H9 (cell line): ENCODE measurements around the gene POU2F2. TPM values are rescaled to one million over a fixed set of nuclear protein-coding genes. Genes with fewer than 3 reads are reported as not detected.
"Not testable (repeated sequence)": the region's sequence is repeated elsewhere in the genome, so short reads cannot be mapped to it uniquely, and the experiment has no call there.

ENCODE experiments used
- DNase-seq: peaks from one replicate; pipeline ENCODE4 v3.0.0-alpha.2; 2017
- H2AFZ ChIP-seq: one replicate; pipeline ENCODE4 v1.6.1; 2013; ENCODE audit warnings: mild to moderate bottlenecking, low read length, control low read depth, moderate library complexity
- H2AK5ac ChIP-seq: 2 replicates; pipeline ENCODE4 v1.6.1; 2013; ENCODE audit warnings: low read length, control low read depth, mixed read lengths; ENCODE audit not compliant: insufficient read length
- H2BK120ac ChIP-seq: one replicate; pipeline ENCODE4 v1.6.1; 2013; ENCODE audit warnings: low read depth, mild to moderate bottlenecking, low read length, control low read depth, inconsistent platforms; ENCODE audit not compliant: poor library complexity, severe bottlenecking
- H2BK12ac ChIP-seq: 2 replicates; pipeline ENCODE4 v1.6.1; 2013; ENCODE audit warnings: low read length, control low read depth, mixed read lengths, low read depth; ENCODE audit not compliant: insufficient read length
- H2BK15ac ChIP-seq: 2 replicates; pipeline ENCODE4 v1.6.1; 2013; ENCODE audit warnings: low read depth, low read length, control low read depth
- H2BK20ac ChIP-seq: one replicate; pipeline ENCODE4 v1.6.1; 2013; ENCODE audit warnings: low read depth, mild to moderate bottlenecking, low read length, control low read depth, inconsistent platforms; ENCODE audit not compliant: poor library complexity, severe bottlenecking
- H2BK5ac ChIP-seq: 2 replicates; pipeline ENCODE4 v1.6.1; 2013; ENCODE audit warnings: low read length, control low read depth, mixed read lengths; ENCODE audit not compliant: insufficient read length
- H3K14ac ChIP-seq: 2 replicates; pipeline ENCODE4 v1.6.1; 2013; ENCODE audit warnings: low read length, control low read depth; ENCODE audit not compliant: insufficient read depth
- H3K18ac ChIP-seq: 2 replicates; pipeline ENCODE4 v1.6.1; 2013; ENCODE audit warnings: low read depth, mild to moderate bottlenecking, mixed read lengths, low read length, control low read depth; ENCODE audit not compliant: insufficient read length
- H3K23ac ChIP-seq: 2 replicates; pipeline ENCODE4 v1.6.1; 2013; ENCODE audit warnings: low read length, control low read depth, mixed read lengths, low read depth; ENCODE audit not compliant: insufficient read length
- H3K23me2 ChIP-seq: 2 replicates; pipeline ENCODE4 v1.6.1; 2013; ENCODE audit warnings: low read depth, mild to moderate bottlenecking, mixed read lengths, low read length, control low read depth; ENCODE audit not compliant: insufficient read length, poor library complexity, severe bottlenecking
- H3K27ac ChIP-seq: 2 replicates; pipeline ENCODE4 v1.5.1; 2013; ENCODE audit warnings: low read length, control low read depth, mixed read lengths, low read depth; ENCODE audit not compliant: insufficient read length
- H3K27me3 ChIP-seq: 2 replicates; pipeline ENCODE4 v1.6.1; 2013; ENCODE audit warnings: low read length, control low read depth, inconsistent platforms; ENCODE audit not compliant: insufficient read depth
- H3K4ac ChIP-seq: 2 replicates; pipeline ENCODE4 v1.6.1; 2013; ENCODE audit warnings: low read depth, mild to moderate bottlenecking, control low read depth, inconsistent platforms, low read length, moderate library complexity
- H3K4me1 ChIP-seq: 2 replicates; pipeline ENCODE4 v1.6.1; 2013; ENCODE audit warnings: low read length, control low read depth, inconsistent platforms; ENCODE audit not compliant: insufficient read depth
- H3K4me2 ChIP-seq: 2 replicates; pipeline ENCODE4 v1.6.1; 2013; ENCODE audit warnings: low read length, control low read depth, mixed read lengths; ENCODE audit not compliant: insufficient read length, insufficient read depth
- H3K56ac ChIP-seq: 2 replicates; pipeline ENCODE4 v1.6.1; 2013; ENCODE audit warnings: low read depth, mild to moderate bottlenecking, mixed read lengths, low read length, control low read depth; ENCODE audit not compliant: insufficient read length
- H3K79me1 ChIP-seq: 2 replicates; pipeline ENCODE4 v1.6.1; 2013; ENCODE audit warnings: low read depth, mild to moderate bottlenecking, moderate library complexity, low read length, control low read depth, inconsistent platforms; ENCODE audit not compliant: insufficient read depth, poor library complexity, severe bottlenecking
- H3K79me2 ChIP-seq: 2 replicates; pipeline ENCODE4 v1.6.1; 2013; ENCODE audit warnings: low read length, control low read depth, inconsistent platforms; ENCODE audit not compliant: insufficient read depth
- H3K9ac ChIP-seq: 2 replicates; pipeline ENCODE4 v1.6.1; 2013; ENCODE audit warnings: low read length, control low read depth, mixed read lengths; ENCODE audit not compliant: insufficient read length; ENCODE audit errors: extremely low read depth
- H3K9me3 ChIP-seq: one replicate; pipeline ENCODE4 v1.6.1; 2013; ENCODE audit warnings: low read depth, low read length, inconsistent platforms; ENCODE audit not compliant: control insufficient read depth
- H3T11ph ChIP-seq: one replicate; pipeline ENCODE4 v1.6.1; 2013; ENCODE audit warnings: mild to moderate bottlenecking, low read length, control low read depth, inconsistent platforms
- H4K20me1 ChIP-seq: one replicate; pipeline ENCODE4 v1.6.1; 2013; ENCODE audit not compliant: control insufficient read depth, insufficient read length, insufficient read depth
- H4K5ac ChIP-seq: 2 replicates; pipeline ENCODE4 v1.6.1; 2013; ENCODE audit warnings: low read depth, mild to moderate bottlenecking, mixed read lengths, low read length, control low read depth; ENCODE audit not compliant: insufficient read length
- H4K8ac ChIP-seq: replicated peaks from 2 replicates; pipeline ENCODE4 v1.6.1; 2013; ENCODE audit warnings: low read length, control low read depth, mixed read lengths, low read depth; ENCODE audit not compliant: insufficient read length
- H4K91ac ChIP-seq: 2 replicates; pipeline ENCODE4 v1.6.1; 2013; ENCODE audit warnings: low read depth, mild to moderate bottlenecking, moderate library complexity, mixed read lengths, low read length, control low read depth; ENCODE audit not compliant: insufficient read length
- H3K27ac Mint-ChIP-seq, 3 experiments: 2 replicates in 2 of 3; 3 replicates in 1 of 3; pipeline ENCODE4 v1.8.0; 2020 to 2021; ENCODE audit warnings: mixed read lengths in 3 of 3, mild to moderate bottlenecking in 1 of 3, moderate library complexity in 1 of 3
- H3K27me3 Mint-ChIP-seq: 2 replicates; pipeline ENCODE4 v1.8.0; 2021; ENCODE audit warnings: low read depth, mild to moderate bottlenecking, moderate library complexity, mixed read lengths
- H3K36me3 Mint-ChIP-seq, 3 experiments: 2 replicates in 2 of 3; 3 replicates in 1 of 3; pipeline ENCODE4 v1.8.0; 2020 to 2021; ENCODE audit warnings: low read depth in 3 of 3, mixed read lengths in 3 of 3; ENCODE audit not compliant: insufficient read depth in 1 of 3
- H3K4me1 Mint-ChIP-seq, 2 experiments: 2 replicates each; pipeline ENCODE4 v1.8.0; 2020; ENCODE audit warnings: mixed read lengths in 2 of 2
- H3K4me3 Mint-ChIP-seq, 2 experiments: 2 replicates in 1 of 2; 3 replicates in 1 of 2; pipeline ENCODE4 v1.8.0; 2020 to 2021; ENCODE audit warnings: mild to moderate bottlenecking in 2 of 2, mixed read lengths in 2 of 2, moderate library complexity in 1 of 2
- H3K9me3 Mint-ChIP-seq, 2 experiments: 2 replicates in 1 of 2; 3 replicates in 1 of 2; pipeline ENCODE4 v1.8.0; 2020; ENCODE audit warnings: mild to moderate bottlenecking in 2 of 2, mixed read lengths in 2 of 2, moderate library complexity in 1 of 2
- WGBS: extraction: QIAGEN DNeasy Blood & Tissue Kit; methylation state at CpG from one replicate; pipeline ENCODE4 v1.1.7; 2013; ENCODE audit warnings: missing lambda C conversion rate, low lambda C conversion rate, mixed read lengths; ENCODE audit not compliant: insufficient read length; ENCODE audit errors: extremely low coverage; 5-methylcytosine and 5-hydroxymethylcytosine counted together
- total RNA-seq: library from RNA; stranded (reverse); gene quantifications from 2 replicates; pipeline ENCODE4 v1.2.1, GENCODE V29; 2021
- TF ChIP-seq, protein P1 (sequence below): fragments of 200-600 bp; sonication (generic); conservative IDR thresholded peaks from 3 replicates; pipeline ENCODE4 v1.8.0; 2021; ENCODE audit warnings: antibody characterized with exemption, mild to moderate bottlenecking

POU2F2 gene
- total RNA-seq, 1 experiment from 2014 or later = 2.9 TPM

DNA sequence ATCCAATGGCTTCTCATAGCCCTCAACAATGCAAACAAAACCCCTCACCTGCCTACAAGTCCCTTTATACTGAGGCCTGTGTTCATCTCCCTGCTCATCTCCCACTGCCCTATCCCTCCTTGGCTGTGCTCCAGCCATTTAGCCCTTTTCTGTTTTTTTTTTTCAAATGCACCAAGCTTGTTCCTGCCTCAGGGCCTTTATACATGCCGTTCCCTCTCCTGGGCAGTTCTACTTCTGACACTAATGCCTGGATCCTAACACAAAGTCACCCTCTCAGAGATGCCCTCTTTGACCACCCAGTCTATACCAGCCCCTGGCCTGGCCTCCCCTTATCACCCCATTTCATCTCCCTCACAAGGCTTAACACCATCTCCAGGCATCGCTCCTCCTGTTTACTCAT, 29.4 kb downstream of the POU2F2 start:
- Histone ChIP-seq H3K79me1 (no peaks in the 10 kb centered on the region), H3K9me3 (no peaks in the 10 kb centered on the region), H3K27ac (no peak overlapping the region), H3K4me2 (no peak overlapping the region), H3K23ac (no peak overlapping the region), H2BK12ac (no peak overlapping the region), H4K5ac (no peak overlapping the region), H3K18ac (no peak overlapping the region), H2BK20ac (no peak overlapping the region), H3T11ph (no peak overlapping the region), H2AFZ (no peak overlapping the region), H4K20me1 (no peaks in the 10 kb centered on the region), H4K8ac (no peak overlapping the region), H3K4me1 (no peaks in the 10 kb centered on the region; the same call in 1 of the 2 replicates), H3K9ac (no peak overlapping the region), H2AK5ac (no peak overlapping the region), H2BK5ac (no peak overlapping the region), H3K79me2 (no peaks in the 10 kb centered on the region), H4K91ac (no peak overlapping the region), H3K4ac (no peak overlapping the region), H2BK120ac (no peak overlapping the region), H3K23me2 (no peaks in the 10 kb centered on the region), H3K27me3 (no peaks in the 10 kb centered on the region), H2BK15ac (no peak overlapping the region), H3K14ac (no peak overlapping the region), H3K56ac (no peak overlapping the region)
- no peaks in the 10 kb centered on the region for H3K36me3 Mint-ChIP-seq
- no peak for DNase-seq
- WGBS = no CpG with 5 or more reads among the region's 2 CpGs
- H3K4me1 Mint-ChIP-seq = peaks cover 7 to 14% of the 10 kb centered on the region in 2 experiments
- H3K27ac Mint-ChIP-seq = no peak overlapping the region; a peak in 1 of 7 replicates
- H3K9me3 Mint-ChIP-seq = no peaks in the 10 kb centered on the region
- H3K27me3 Mint-ChIP-seq = peaks cover 27% of the 10 kb centered on the region
- H3K4me3 Mint-ChIP-seq = no peak overlapping the region
- TF ChIP-seq, protein P1, sequence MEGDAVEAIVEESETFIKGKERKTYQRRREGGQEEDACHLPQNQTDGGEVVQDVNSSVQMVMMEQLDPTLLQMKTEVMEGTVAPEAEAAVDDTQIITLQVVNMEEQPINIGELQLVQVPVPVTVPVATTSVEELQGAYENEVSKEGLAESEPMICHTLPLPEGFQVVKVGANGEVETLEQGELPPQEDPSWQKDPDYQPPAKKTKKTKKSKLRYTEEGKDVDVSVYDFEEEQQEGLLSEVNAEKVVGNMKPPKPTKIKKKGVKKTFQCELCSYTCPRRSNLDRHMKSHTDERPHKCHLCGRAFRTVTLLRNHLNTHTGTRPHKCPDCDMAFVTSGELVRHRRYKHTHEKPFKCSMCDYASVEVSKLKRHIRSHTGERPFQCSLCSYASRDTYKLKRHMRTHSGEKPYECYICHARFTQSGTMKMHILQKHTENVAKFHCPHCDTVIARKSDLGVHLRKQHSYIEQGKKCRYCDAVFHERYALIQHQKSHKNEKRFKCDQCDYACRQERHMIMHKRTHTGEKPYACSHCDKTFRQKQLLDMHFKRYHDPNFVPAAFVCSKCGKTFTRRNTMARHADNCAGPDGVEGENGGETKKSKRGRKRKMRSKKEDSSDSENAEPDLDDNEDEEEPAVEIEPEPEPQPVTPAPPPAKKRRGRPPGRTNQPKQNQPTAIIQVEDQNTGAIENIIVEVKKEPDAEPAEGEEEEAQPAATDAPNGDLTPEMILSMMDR = no peak

- not testable (repeated sequence) for H3K56ac ChIP-seq, H3K4me2 ChIP-seq, H3K79me2 ChIP-seq, H4K20me1 ChIP-seq, H3T11ph ChIP-seq, H4K8ac ChIP-seq, H3K36me3 Mint-ChIP-seq, H3K23ac ChIP-seq, DNase-seq, H2BK12ac ChIP-seq, H2BK120ac ChIP-seq, H3K9me3 Mint-ChIP-seq, H2BK20ac ChIP-seq, H3K4me3 Mint-ChIP-seq, H3K4ac ChIP-seq, H2AFZ ChIP-seq, H4K5ac ChIP-seq, H3K18ac ChIP-seq, H3K27ac ChIP-seq, H2BK15ac ChIP-seq, H2AK5ac ChIP-seq, H3K9me3 ChIP-seq, H3K27ac Mint-ChIP-seq, H4K91ac ChIP-seq, H3K79me1 ChIP-seq, H2BK5ac ChIP-seq, H3K14ac ChIP-seq, H3K27me3 ChIP-seq, H3K23me2 ChIP-seq, H3K9ac ChIP-seq, H3K4me1 ChIP-seq
- WGBS = no CpG with 5 or more reads among the region's 10 CpGs
- peaks cover 14% of the 10 kb centered on the region for H3K27me3 Mint-ChIP-seq
- H3K4me1 Mint-ChIP-seq = peaks cover 7 to 24% of the 10 kb centered on the region in 2 experiments
Measured at GRCh38 chr19:42100241-42100640, 32.0 kb downstream of the POU2F2 start.
